ENCODE measurements around the gene FBXL16. TPM values are rescaled to one million over a fixed set of nuclear protein-coding genes. Genes with fewer than 3 reads are reported as not detected.

FBXL16 gene
- polyA plus RNA-seq, 1 experiment: 0.11 TPM

- H3K9me3 ChIP-seq (ENCODE audit: control insufficient read depth, insufficient read depth, low read length): no peaks in the 10 kb centered on the region; the same call in 1 of the 2 replicates
- TF ChIP-seq CTCF (IDR thresholded peaks at IDR 0.05; ENCODE audit: low read depth, low read length): peak; percentile 29
- H3K27ac ChIP-seq (ENCODE audit: low read depth, low read length): peak overlapping the region; percentile 61
- no peak for DNase-seq (ENCODE audit: low read depth, low spot score)
- H3K27me3 ChIP-seq (ENCODE audit: control insufficient read depth, insufficient read depth, low read length): no peaks in the 10 kb centered on the region
- POLR2A ChIA-PET: interaction anchor here (0.8 kb wide), 1 partner anchor 11 kb away, joined by 14 read pairs; no protein-coding TSS in a partner anchor
- peak overlapping the region; percentile 67 for H3K4me3 ChIP-seq (ENCODE audit: low read depth, low read length)
- CTCF ChIA-PET: no interaction called here
These were observed 57.4 kb downstream of the FBXL16 start for GRCh38 chr16:648071-648780.

- ChIA-PET CTCF (no interaction called here), POLR2A (interaction anchor here (0.8 kb wide), 1 partner anchor 12 kb away, joined by 14 read pairs; no protein-coding TSS in a partner anchor)
- no peak overlapping the region for H3K27ac ChIP-seq (ENCODE audit: low read depth, low read length)
- H3K4me3 ChIP-seq (ENCODE audit: low read depth, low read length): no peak overlapping the region
- no peak for DNase-seq (ENCODE audit: low read depth, low spot score)
- no peaks in the 10 kb centered on the region; the same call in 1 of the 2 replicates for H3K9me3 ChIP-seq (ENCODE audit: control insufficient read depth, insufficient read depth, low read length)
- no peaks in the 10 kb centered on the region for H3K27me3 ChIP-seq (ENCODE audit: control insufficient read depth, insufficient read depth, low read length)
- TF ChIP-seq CTCF (IDR thresholded peaks at IDR 0.05; ENCODE audit: low read depth, low read length): no peak
These were observed 58.3 kb downstream of the FBXL16 start for GRCh38 chr16:647173-647902.

- no peak for TF ChIP-seq CTCF (IDR thresholded peaks at IDR 0.05; ENCODE audit: low read depth, low read length)
- DNase-seq (ENCODE audit: low read depth, low spot score): no peak
- no peaks in the 10 kb centered on the region for H3K27me3 ChIP-seq (ENCODE audit: control insufficient read depth, insufficient read depth, low read length)
- CTCF ChIA-PET: no interaction called here
- POLR2A ChIA-PET: interaction anchor here (0.7 kb wide), 1 partner anchor 550 kb away, joined by 3 read pairs; no protein-coding TSS in a partner anchor
- H3K9me3 ChIP-seq (ENCODE audit: control insufficient read depth, insufficient read depth, low read length): no peaks in the 10 kb centered on the region; the same call in 1 of the 2 replicates
- no peak overlapping the region for H3K27ac ChIP-seq (ENCODE audit: low read depth, low read length)
- H3K4me3 ChIP-seq (ENCODE audit: low read depth, low read length): no peak overlapping the region
These were observed 58.9 kb downstream of the FBXL16 start for GRCh38 chr16:646679-647172.

GRCh38 chr16:645852-646678 is 59.5 kb downstream of the FBXL16 start:
- no peaks in the 10 kb centered on the region; the same call in 1 of the 2 replicates for H3K9me3 ChIP-seq (ENCODE audit: control insufficient read depth, insufficient read depth, low read length)
- no peak overlapping the region for H3K27ac ChIP-seq (ENCODE audit: low read depth, low read length)
- TF ChIP-seq CTCF (IDR thresholded peaks at IDR 0.05; ENCODE audit: low read depth, low read length): no peak
- DNase-seq (ENCODE audit: low read depth, low spot score): no peak
- H3K27me3 ChIP-seq (ENCODE audit: control insufficient read depth, insufficient read depth, low read length): no peaks in the 10 kb centered on the region
- CTCF ChIA-PET: no interaction called here
- POLR2A ChIA-PET: interaction anchor here (0.7 kb wide), 1 partner anchor 549 kb away, joined by 3 read pairs; no protein-coding TSS in a partner anchor
- no peak overlapping the region for H3K4me3 ChIP-seq (ENCODE audit: low read depth, low read length)
